ENCODE results near the gene RITA1.
"Not testable (repeated sequence)": the region's sequence is repeated elsewhere in the genome, so short reads cannot be mapped to it uniquely, and the experiment has no call there.

Gene RITA1

GRCh38 chr12:113202300-113203075 is 17.0 kb downstream of the RITA1 start:
- Histone ChIP-seq H3K4me3 (ENCODE audit: low read depth, low read length, poor library complexity, severe bottlenecking) (no peak overlapping the region), H3K9me2 (ENCODE audit: low read depth, low read length) (no peaks in the 10 kb centered on the region), H2AFZ (ENCODE audit: low read length) (no peak overlapping the region), H3K9ac (ENCODE audit: low read length) (no peak overlapping the region; the same call in 1 of the 2 replicates), H4K20me1 (ENCODE audit: insufficient read depth, low read length) (no peaks in the 10 kb centered on the region), H3K4me2 (ENCODE audit: low read length) (no peak overlapping the region), H3K27ac (ENCODE audit: low read depth, low read length, poor library complexity, severe bottlenecking) (peak overlapping the region; percentile 94), H3K4me1 (ENCODE audit: insufficient read depth, low read length, severe bottlenecking) (peaks cover 65% of the 10 kb centered on the region), H3K27me3 (ENCODE audit: insufficient read depth, low read length) (no peaks in the 10 kb centered on the region), H3K9me3 (ENCODE audit: low read length) (no peaks in the 10 kb centered on the region), H3K79me2 (ENCODE audit: insufficient read depth, low read length) (no peaks in the 10 kb centered on the region), H3F3A (ENCODE audit: insufficient read depth, low read length) (no peaks in the 10 kb centered on the region), H3K36me3 (ENCODE audit: insufficient read depth, low read length) (peaks cover 19% of the 10 kb centered on the region)
- no peak for TF ChIP-seq EZH2 (IDR thresholded peaks at IDR 0.05; ENCODE audit: borderline replicate concordance, low read length)
- TF ChIP-seq, protein P1, sequence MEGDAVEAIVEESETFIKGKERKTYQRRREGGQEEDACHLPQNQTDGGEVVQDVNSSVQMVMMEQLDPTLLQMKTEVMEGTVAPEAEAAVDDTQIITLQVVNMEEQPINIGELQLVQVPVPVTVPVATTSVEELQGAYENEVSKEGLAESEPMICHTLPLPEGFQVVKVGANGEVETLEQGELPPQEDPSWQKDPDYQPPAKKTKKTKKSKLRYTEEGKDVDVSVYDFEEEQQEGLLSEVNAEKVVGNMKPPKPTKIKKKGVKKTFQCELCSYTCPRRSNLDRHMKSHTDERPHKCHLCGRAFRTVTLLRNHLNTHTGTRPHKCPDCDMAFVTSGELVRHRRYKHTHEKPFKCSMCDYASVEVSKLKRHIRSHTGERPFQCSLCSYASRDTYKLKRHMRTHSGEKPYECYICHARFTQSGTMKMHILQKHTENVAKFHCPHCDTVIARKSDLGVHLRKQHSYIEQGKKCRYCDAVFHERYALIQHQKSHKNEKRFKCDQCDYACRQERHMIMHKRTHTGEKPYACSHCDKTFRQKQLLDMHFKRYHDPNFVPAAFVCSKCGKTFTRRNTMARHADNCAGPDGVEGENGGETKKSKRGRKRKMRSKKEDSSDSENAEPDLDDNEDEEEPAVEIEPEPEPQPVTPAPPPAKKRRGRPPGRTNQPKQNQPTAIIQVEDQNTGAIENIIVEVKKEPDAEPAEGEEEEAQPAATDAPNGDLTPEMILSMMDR (IDR thresholded peaks at IDR 0.05; ENCODE audit: low read length) = no peak

DNA sequence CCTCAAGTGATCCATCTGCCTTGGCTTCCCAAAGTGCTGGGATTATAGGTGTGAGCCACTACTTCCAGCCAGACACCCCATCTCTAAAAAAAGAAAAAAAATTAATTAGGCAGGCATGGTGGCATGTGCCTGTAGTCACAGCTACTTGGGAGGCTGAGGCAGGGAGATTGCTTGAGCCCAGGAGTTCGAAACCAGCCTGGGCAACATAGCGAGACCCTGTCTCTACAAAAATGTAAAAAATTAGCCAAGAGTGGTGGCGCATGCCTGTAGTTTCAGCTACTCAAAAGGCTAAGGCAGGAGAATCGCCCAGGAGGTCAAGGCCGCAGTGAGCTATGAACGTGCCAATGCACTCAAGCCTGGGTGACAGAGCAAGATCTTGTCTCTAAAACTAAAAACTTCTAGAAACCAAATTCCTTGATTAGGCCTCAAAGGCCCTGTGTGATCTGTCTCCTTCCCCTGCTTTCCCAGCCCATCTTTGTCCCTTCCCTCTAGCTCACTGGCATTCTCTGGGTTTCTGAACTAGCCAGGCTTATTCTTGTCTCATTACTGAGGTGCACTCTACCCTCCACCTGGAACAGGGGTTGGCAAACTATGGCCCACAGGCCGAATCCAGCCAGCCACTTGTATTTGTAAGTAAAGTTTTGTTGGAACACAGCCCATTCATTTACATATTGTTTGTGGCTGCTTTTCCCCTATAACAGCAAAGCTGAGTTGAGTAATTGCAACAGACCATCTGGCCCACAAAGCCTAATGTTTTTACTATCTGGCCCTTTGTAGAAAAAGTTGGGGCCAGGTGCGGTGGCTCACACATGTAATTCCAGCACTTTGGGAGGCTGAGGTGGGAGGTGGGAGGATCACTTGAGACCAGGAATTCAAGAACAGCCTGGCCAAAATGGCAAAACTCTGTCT is 18.6 kb downstream of the RITA1 start:
- H3K9ac ChIP-seq (ENCODE audit: low read length) = peak overlapping the region; percentile 32
- H3K4me2 ChIP-seq (ENCODE audit: low read length) = peak overlapping the region; percentile 5; the same call in 1 of the 2 replicates
- no peaks in the 10 kb centered on the region for H3K9me2 ChIP-seq (ENCODE audit: low read depth, low read length)
- peak overlapping the region; percentile 94 for H3K27ac ChIP-seq (ENCODE audit: low read depth, low read length, poor library complexity, severe bottlenecking)
- TF ChIP-seq, protein P1 (IDR thresholded peaks at IDR 0.05; ENCODE audit: low read length) = no peak
- no peak for TF ChIP-seq EZH2 (IDR thresholded peaks at IDR 0.05; ENCODE audit: borderline replicate concordance, low read length)
- H3K27me3 ChIP-seq (ENCODE audit: insufficient read depth, low read length) = no peaks in the 10 kb centered on the region
- H3F3A ChIP-seq (ENCODE audit: insufficient read depth, low read length) = 0 out of 2 replicates have a peak, but pooled peaks cover 2% of the 10 kb centered on the region
- H3K4me3 ChIP-seq (ENCODE audit: low read depth, low read length, poor library complexity, severe bottlenecking) = no peak overlapping the region
- H3K9me3 ChIP-seq (ENCODE audit: low read length) = no peaks in the 10 kb centered on the region
- no peak overlapping the region for H2AFZ ChIP-seq (ENCODE audit: low read length)
- no peaks in the 10 kb centered on the region for H3K79me2 ChIP-seq (ENCODE audit: insufficient read depth, low read length)
- no peaks in the 10 kb centered on the region for H4K20me1 ChIP-seq (ENCODE audit: insufficient read depth, low read length)
- H3K4me1 ChIP-seq (ENCODE audit: insufficient read depth, low read length, severe bottlenecking) = peaks cover 68% of the 10 kb centered on the region
- peaks cover 19% of the 10 kb centered on the region for H3K36me3 ChIP-seq (ENCODE audit: insufficient read depth, low read length)

- peaks cover 21% of the 10 kb centered on the region for H3K36me3 ChIP-seq (ENCODE audit: insufficient read depth, low read length)
- peak overlapping the region; percentile 94 for H3K27ac ChIP-seq (ENCODE audit: low read depth, low read length, poor library complexity, severe bottlenecking)
- H3K9me3 ChIP-seq (ENCODE audit: low read length) = no peaks in the 10 kb centered on the region
- H3K4me2 ChIP-seq (ENCODE audit: low read length) = no peak overlapping the region; the same call in 1 of the 2 replicates
- peak overlapping the region; percentile 32; the same call in 1 of the 2 replicates for H3K9ac ChIP-seq (ENCODE audit: low read length)
- no peak overlapping the region for H2AFZ ChIP-seq (ENCODE audit: low read length)
- peaks cover 75% of the 10 kb centered on the region for H3K4me1 ChIP-seq (ENCODE audit: insufficient read depth, low read length, severe bottlenecking)
- no peaks in the 10 kb centered on the region for H3K9me2 ChIP-seq (ENCODE audit: low read depth, low read length)
- H3K27me3 ChIP-seq (ENCODE audit: insufficient read depth, low read length) = no peaks in the 10 kb centered on the region
- TF ChIP-seq, protein P1 (IDR thresholded peaks at IDR 0.05; ENCODE audit: low read length) = no peak
- no peak for TF ChIP-seq EZH2 (IDR thresholded peaks at IDR 0.05; ENCODE audit: borderline replicate concordance, low read length)
- H3F3A ChIP-seq (ENCODE audit: insufficient read depth, low read length) = 0 out of 2 replicates have a peak, but pooled peaks cover 6% of the 10 kb centered on the region
- H4K20me1 ChIP-seq (ENCODE audit: insufficient read depth, low read length) = no peaks in the 10 kb centered on the region
- H3K4me3 ChIP-seq (ENCODE audit: low read depth, low read length, poor library complexity, severe bottlenecking) = no peak overlapping the region
- H3K79me2 ChIP-seq (ENCODE audit: insufficient read depth, low read length) = no peaks in the 10 kb centered on the region
These were observed 19.3 kb downstream of the RITA1 start for GRCh38 chr12:113204804-113205203.

DNA sequence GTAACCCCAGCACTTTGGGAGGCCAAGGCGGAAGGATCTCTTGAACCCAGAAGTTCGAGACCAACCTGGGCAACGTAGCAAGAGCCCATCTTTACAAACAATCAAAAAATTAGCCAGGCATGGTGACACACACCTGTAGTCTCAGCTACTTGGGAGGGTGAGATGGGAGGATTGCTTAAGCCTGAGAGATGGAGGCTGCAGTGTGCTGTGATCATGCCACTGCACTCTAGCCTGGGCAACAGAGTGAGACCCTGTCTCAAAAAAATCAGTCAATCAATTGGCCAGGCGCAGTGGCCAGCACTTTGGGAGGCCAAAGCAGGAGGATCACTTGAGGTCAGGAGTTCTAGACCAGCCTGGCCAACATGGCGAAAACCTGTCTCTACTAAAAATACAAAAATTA is 21.3 kb downstream of the RITA1 start:
- not testable (repeated sequence) for H2AFZ ChIP-seq (ENCODE audit: low read length); H3K27me3 ChIP-seq (ENCODE audit: insufficient read depth, low read length); H3K9me3 ChIP-seq (ENCODE audit: low read length); H3K4me2 ChIP-seq (ENCODE audit: low read length); H4K20me1 ChIP-seq (ENCODE audit: insufficient read depth, low read length); H3K79me2 ChIP-seq (ENCODE audit: insufficient read depth, low read length); H3K9me2 ChIP-seq (ENCODE audit: low read depth, low read length); H3K4me3 ChIP-seq (ENCODE audit: low read depth, low read length, poor library complexity, severe bottlenecking); H3F3A ChIP-seq (ENCODE audit: insufficient read depth, low read length)
- Histone ChIP-seq H3K36me3 (ENCODE audit: insufficient read depth, low read length) (peaks cover 36% of the 10 kb centered on the region), H3K4me1 (ENCODE audit: insufficient read depth, low read length, severe bottlenecking) (peaks cover 84% of the 10 kb centered on the region), H3K9ac (ENCODE audit: low read length) (peak overlapping the region; percentile 83; the same call in 1 of the 2 replicates), H3K27ac (ENCODE audit: low read depth, low read length, poor library complexity, severe bottlenecking) (peak overlapping the region; percentile 99)

Data from OCI-LY1 (cell line).